Adrenal gland (tissue), 12 donors: ENCODE results near the gene KIAA0930. TPM values are rescaled to one million over a fixed set of nuclear protein-coding genes. Genes with fewer than 3 reads are reported as not detected.

Experiments
- DNase-seq, 7 donors: peaks; one replicate each; pipeline ENCODE4 v3.0.0-alpha.2; 2019 to 2020
- H3K27ac ChIP-seq, 5 donors: fragments of 200-600 bp; sonication (generic) in 4 of 5; 1 replicate in 3 of 5; 2 replicates in 2 of 5; pipeline versions ENCODE4 v1.5.1 to v1.8.0; 2016 to 2020; ENCODE audit warnings: mild to moderate bottlenecking in 1 of 5
- H3K27me3 ChIP-seq: fragments of 200-600 bp; 2 replicates; pipeline ENCODE4 v1.8.0; 2021
- H3K36me3 ChIP-seq, 2 donors: fragments of 200-600 bp; replicated peaks in 1 of 2; 1 replicate in 1 of 2; 2 replicates in 1 of 2; pipeline versions ENCODE4 v1.5.1 to v1.8.0; 2018 to 2022
- H3K4me1 ChIP-seq, 2 donors: fragments of 200-600 bp; replicated peaks in 1 of 2; 1 replicate in 1 of 2; 2 replicates in 1 of 2; pipeline versions ENCODE4 v1.5.1 to v1.8.0; 2018 to 2021
- H3K4me3 ChIP-seq, 4 donors: fragments of 200-600 bp; sonication (generic) in 3 of 4; one replicate each; pipeline ENCODE4 v1.5.1; 2016 to 2018
- H3K9me3 ChIP-seq, 3 donors: fragments of 200-600 bp; sonication (generic) in 1 of 3; replicated peaks in 1 of 3; 1 replicate in 2 of 3; 2 replicates in 1 of 3; pipeline versions ENCODE4 v1.5.1 to v1.8.0; 2016 to 2021
- POLR2A ChIP-seq, 2 donors: fragments of 450-650 bp; IDR thresholded peaks; one replicate each; pipeline ENCODE4 v1.6.1; 2017; ENCODE audit warnings: antibody characterized with exemption in 2 of 2, mild to moderate bottlenecking in 2 of 2, moderate library complexity in 1 of 2
- WGBS, 4 donors: extraction: QIAGEN DNeasy Blood & Tissue Kit in 2 of 4; methylation state at CpG; one replicate each; pipeline versions ENCODE4 v1.1.5 to v1.1.7; 2013 to 2017; 5-methylcytosine and 5-hydroxymethylcytosine counted together
- intact Hi-C, 2 donors: fragments of 100-400 bp; cut with DNase I; formaldehyde crosslinking; loops; one replicate each; pipeline versions ENCODE4 v1.14.1 to v1.15.0; 2022 to 2023
- polyA plus RNA-seq, 3 donors: library from polyadenylated mRNA; stranded (reverse); fragments of 200-250 nt in 2 of 3; fragments of 350-450 nt in 1 of 3; fragmentation: Illumina TruSeq in 1 of 3; extraction: RNeasy Lipid Tissue Mini Kit (QIAGEN cat#74804) in 1 of 3; gene quantifications; one replicate each; pipeline ENCODE4 v1.2.3, GENCODE V29; 2013 to 2014
- total RNA-seq, 9 donors: library from RNA; depleted of rRNA in 4 of 9; stranded (reverse); fragments of >200 nt in 4 of 9; fragments of 120-200 nt in 1 of 9; fragmentation: NEBNext Ultra II Directional in 1 of 9; extraction: Animal tissue kit (Norgen Biotek cat#: 25700) in 1 of 9; gene quantifications; one replicate each; pipeline versions ENCODE4 v1.1.0 to v1.2.4, GENCODE V29; 2013 to 2023
- TF ChIP-seq, protein P1 (sequence below), 6 experiments: fragments of 450-650 bp in 4 of 6; fragments of 200-600 bp in 2 of 6; sonication (generic) in 1 of 6; IDR thresholded peaks; 1 replicate in 5 of 6; 2 replicates in 1 of 6; pipeline versions ENCODE4 v1.5.1 to v1.8.0; 2016 to 2021; ENCODE audit warnings: antibody characterized with exemption in 6 of 6, mild to moderate bottlenecking in 2 of 6, moderate library complexity in 1 of 6
- donor health status: healthy with polysubstance abuse.
- donor health status: Bipolar disorder and iron deficiency.
- donor health status: DM: yes; HTN: yes; CAD: no.
- donor health status: DM: no; HTN: no; CAD: no.
- donor health status: DM: no; HTN: no; CAD: no.
- donor health status: DM: yes; HTN: yes; CAD: no.

The KIAA0930 gene
- total and polyA plus RNA-seq, 12 donors, result 40.3 to 183 (median 96.4) TPM

GRCh38 chr22:45163451-45164269 lies 77.0 kb downstream of the KIAA0930 start, which contains the start of gene NUP50:
NUP50 (plus strand) TSS chr22:45163925; CDS start chr22:45168178, 4,253 bp downstream.
- peak within 1 kb of the TSS; percentile 64 to 98 (median 76) for H3K4me3 ChIP-seq
- peak; percentile 94 to 97 (median 96) for DNase-seq
- H3K27ac ChIP-seq, result peak within 1 kb of the TSS; percentile 47 to 99 (median 83)
- intact Hi-C loops, result loop anchor here in 1 of 2 donors (10.0 kb wide), 1 partner anchor 81 kb away; the partner anchor contains the start of gene KIAA0930
- WGBS, 4 donors, result 0 to 1% (median 1%) methylated on average over 38 to 100 of the region's 100 CpGs; no CpG with 5 or more reads in 1 of the 4 donors
- H3K36me3 ChIP-seq, result peaks cover 0 to 6% of the 10 kb centered on the region in 2 donors
- H3K27me3 ChIP-seq, result no peaks in the 10 kb centered on the region
- no peaks in the 10 kb centered on the region for H3K9me3 ChIP-seq
- peaks cover 24 to 52% of the 10 kb centered on the region in 2 donors for H3K4me1 ChIP-seq
- peak; percentile 56 to 82 for TF ChIP-seq POLR2A (IDR thresholded peaks at IDR 0.05)
- TF ChIP-seq, protein P1, sequence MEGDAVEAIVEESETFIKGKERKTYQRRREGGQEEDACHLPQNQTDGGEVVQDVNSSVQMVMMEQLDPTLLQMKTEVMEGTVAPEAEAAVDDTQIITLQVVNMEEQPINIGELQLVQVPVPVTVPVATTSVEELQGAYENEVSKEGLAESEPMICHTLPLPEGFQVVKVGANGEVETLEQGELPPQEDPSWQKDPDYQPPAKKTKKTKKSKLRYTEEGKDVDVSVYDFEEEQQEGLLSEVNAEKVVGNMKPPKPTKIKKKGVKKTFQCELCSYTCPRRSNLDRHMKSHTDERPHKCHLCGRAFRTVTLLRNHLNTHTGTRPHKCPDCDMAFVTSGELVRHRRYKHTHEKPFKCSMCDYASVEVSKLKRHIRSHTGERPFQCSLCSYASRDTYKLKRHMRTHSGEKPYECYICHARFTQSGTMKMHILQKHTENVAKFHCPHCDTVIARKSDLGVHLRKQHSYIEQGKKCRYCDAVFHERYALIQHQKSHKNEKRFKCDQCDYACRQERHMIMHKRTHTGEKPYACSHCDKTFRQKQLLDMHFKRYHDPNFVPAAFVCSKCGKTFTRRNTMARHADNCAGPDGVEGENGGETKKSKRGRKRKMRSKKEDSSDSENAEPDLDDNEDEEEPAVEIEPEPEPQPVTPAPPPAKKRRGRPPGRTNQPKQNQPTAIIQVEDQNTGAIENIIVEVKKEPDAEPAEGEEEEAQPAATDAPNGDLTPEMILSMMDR (IDR thresholded peaks at IDR 0.05), result no peak

GRCh38 chr22:45163099-45163450 lies 77.6 kb downstream of the KIAA0930 start:
- TF ChIP-seq POLR2A (IDR thresholded peaks at IDR 0.05), result no peak
- TF ChIP-seq, protein P1 (IDR thresholded peaks at IDR 0.05), result no peak
- Histone ChIP-seq H3K27me3 (no peaks in the 10 kb centered on the region), H3K9me3 (no peaks in the 10 kb centered on the region), H3K4me1 (peaks cover 30 to 58% of the 10 kb centered on the region in 2 donors), H3K4me3 (peak overlapping the region; percentile 16 to 98 (median 52)), H3K36me3 (peaks cover 0 to under 1% of the 10 kb centered on the region in 2 donors), H3K27ac (peak overlapping the region; percentile 29 to 99 (median 83))
- intact Hi-C loops, result loop anchor here in 1 of 2 donors (10.0 kb wide), 1 partner anchor 82 kb away; the partner anchor contains the start of gene KIAA0930
- WGBS, 4 donors, result 2 to 7% (median 5%) methylated on average over 10 to 13 of the region's 13 CpGs
- peak in 5 of 7 donors; percentile 48 to 61 (median 55) for DNase-seq

DNA sequence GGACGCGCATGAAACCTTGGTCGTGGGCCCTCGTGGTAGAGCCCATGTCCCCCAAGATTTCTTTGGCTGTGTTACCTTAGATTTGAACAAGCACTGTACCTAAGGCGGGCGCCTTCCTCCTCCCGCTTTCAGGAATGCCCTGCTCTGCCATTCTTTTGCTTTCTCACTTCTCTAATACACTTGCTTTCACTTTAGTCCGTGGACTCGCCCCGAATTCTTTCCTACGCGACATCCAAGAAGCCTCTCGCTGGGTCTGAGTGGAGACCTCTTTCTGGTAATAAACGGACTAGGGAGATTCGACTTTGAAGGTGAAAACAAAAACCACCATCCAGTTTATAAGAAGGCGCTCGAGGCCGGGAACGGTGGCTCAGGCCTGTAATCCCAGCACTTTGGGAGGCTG lies 78.2 kb downstream of the KIAA0930 start:
- DNase-seq, result no peak
- Histone ChIP-seq H3K27me3 (no peaks in the 10 kb centered on the region), H3K27ac (peak overlapping the region in 4 of 5 donors; percentile 76 to 99 (median 88)), H3K4me1 (peaks cover 34 to 63% of the 10 kb centered on the region in 2 donors), H3K4me3 (peak overlapping the region in 1 of 4 donors; percentile 98), H3K9me3 (no peaks in the 10 kb centered on the region), H3K36me3 (no peaks in the 10 kb centered on the region)
- intact Hi-C loops, result loop anchor here in 1 of 2 donors (10.0 kb wide), 1 partner anchor 82 kb away; the partner anchor contains the start of gene KIAA0930
- no peak for TF ChIP-seq POLR2A (IDR thresholded peaks at IDR 0.05)
- TF ChIP-seq, protein P1 (IDR thresholded peaks at IDR 0.05), result no peak
- WGBS, 4 donors, result 81 to 87% (median 84%) methylated on average over 18 to 19 of the region's 19 CpGs
